Measurements from ENCODE around the gene MCM6. TPM values are rescaled to one million over a fixed set of nuclear protein-coding genes. Genes with fewer than 3 reads are reported as not detected.

MCM6 gene
- polyA plus RNA-seq, 1 donor from 2014 or later, result 7.0 TPM

DNA sequence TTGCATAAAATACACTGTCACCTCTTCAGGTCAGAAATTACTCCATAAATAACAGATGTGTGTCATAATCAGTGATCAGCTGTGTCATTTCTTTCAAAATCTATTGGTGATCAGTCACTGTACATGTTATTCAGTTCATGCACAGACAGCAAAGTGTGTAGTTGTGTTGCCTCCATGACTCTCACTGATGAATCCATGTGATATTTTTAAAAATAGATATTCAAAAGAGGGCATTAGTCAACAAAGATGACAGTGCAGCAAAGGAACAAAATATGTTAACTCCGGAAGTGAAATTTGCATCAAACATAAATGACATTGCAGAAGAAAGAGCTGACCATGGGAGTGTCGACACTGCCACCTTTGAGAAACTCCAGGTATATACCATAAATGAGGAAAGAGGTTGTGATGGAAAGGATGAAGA, 17.1 kb upstream of the MCM6 start:
- H3F3A ChIP-seq (ENCODE audit: insufficient read depth, low read length, poor library complexity, severe bottlenecking), result no peaks in the 10 kb centered on the region
- H3K4me3 ChIP-seq (ENCODE audit: low read length), result no peak overlapping the region
- H3K79me2 ChIP-seq (replicated peaks; ENCODE audit: insufficient read depth, low read length), result no peaks in the 10 kb centered on the region

DNA sequence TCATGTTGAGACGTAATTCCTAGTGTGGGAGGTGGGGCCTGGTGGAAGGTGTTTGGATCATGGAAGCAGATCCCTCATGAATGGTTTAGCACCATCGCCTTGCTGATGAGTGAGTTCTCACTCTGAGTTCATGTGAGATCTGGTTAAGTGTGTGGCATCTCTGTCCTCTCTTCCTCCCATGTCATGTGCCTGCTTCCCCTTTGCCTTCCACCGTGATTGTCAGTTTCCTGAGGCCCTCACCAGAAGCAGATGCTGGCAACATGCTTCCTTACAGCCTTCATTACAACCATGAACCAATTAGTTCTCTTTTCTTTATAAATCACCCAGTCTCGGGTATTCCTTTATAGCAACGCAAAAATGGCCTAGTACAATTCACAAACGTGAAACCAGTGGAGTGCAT, 14.6 kb upstream of the MCM6 start:
- no peak overlapping the region for H3K4me2 ChIP-seq (ENCODE audit: low read length)
- H3K9me3 ChIP-seq (ENCODE audit: low read length), result no peaks in the 10 kb centered on the region
- no peak overlapping the region for H3K4me3 ChIP-seq (ENCODE audit: low read length)
- TF ChIP-seq, protein P1, sequence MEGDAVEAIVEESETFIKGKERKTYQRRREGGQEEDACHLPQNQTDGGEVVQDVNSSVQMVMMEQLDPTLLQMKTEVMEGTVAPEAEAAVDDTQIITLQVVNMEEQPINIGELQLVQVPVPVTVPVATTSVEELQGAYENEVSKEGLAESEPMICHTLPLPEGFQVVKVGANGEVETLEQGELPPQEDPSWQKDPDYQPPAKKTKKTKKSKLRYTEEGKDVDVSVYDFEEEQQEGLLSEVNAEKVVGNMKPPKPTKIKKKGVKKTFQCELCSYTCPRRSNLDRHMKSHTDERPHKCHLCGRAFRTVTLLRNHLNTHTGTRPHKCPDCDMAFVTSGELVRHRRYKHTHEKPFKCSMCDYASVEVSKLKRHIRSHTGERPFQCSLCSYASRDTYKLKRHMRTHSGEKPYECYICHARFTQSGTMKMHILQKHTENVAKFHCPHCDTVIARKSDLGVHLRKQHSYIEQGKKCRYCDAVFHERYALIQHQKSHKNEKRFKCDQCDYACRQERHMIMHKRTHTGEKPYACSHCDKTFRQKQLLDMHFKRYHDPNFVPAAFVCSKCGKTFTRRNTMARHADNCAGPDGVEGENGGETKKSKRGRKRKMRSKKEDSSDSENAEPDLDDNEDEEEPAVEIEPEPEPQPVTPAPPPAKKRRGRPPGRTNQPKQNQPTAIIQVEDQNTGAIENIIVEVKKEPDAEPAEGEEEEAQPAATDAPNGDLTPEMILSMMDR (IDR thresholded peaks at IDR 0.05; ENCODE audit: poor library complexity, severe bottlenecking), result no peak
- no peak for TF ChIP-seq TAF1 (IDR thresholded peaks at IDR 0.05; ENCODE audit: low read depth)
- no peak for TF ChIP-seq EP300 (conservative IDR thresholded peaks at IDR 0.05; ENCODE audit: poor library complexity, severe bottlenecking)
- no peak for TF ChIP-seq SMC3 (conservative IDR thresholded peaks at IDR 0.05; ENCODE audit: poor library complexity)
- no peak for TF ChIP-seq EZH2 (IDR thresholded peaks at IDR 0.05; ENCODE audit: borderline replicate concordance, insufficient read depth, low read length, poor library complexity, severe bottlenecking)
- TF ChIP-seq MXI1 (conservative IDR thresholded peaks at IDR 0.05; ENCODE audit: poor library complexity, severe bottlenecking), result no peak
- TF ChIP-seq RAD21 (conservative IDR thresholded peaks at IDR 0.05), result no peak
- TF ChIP-seq, protein P2, sequence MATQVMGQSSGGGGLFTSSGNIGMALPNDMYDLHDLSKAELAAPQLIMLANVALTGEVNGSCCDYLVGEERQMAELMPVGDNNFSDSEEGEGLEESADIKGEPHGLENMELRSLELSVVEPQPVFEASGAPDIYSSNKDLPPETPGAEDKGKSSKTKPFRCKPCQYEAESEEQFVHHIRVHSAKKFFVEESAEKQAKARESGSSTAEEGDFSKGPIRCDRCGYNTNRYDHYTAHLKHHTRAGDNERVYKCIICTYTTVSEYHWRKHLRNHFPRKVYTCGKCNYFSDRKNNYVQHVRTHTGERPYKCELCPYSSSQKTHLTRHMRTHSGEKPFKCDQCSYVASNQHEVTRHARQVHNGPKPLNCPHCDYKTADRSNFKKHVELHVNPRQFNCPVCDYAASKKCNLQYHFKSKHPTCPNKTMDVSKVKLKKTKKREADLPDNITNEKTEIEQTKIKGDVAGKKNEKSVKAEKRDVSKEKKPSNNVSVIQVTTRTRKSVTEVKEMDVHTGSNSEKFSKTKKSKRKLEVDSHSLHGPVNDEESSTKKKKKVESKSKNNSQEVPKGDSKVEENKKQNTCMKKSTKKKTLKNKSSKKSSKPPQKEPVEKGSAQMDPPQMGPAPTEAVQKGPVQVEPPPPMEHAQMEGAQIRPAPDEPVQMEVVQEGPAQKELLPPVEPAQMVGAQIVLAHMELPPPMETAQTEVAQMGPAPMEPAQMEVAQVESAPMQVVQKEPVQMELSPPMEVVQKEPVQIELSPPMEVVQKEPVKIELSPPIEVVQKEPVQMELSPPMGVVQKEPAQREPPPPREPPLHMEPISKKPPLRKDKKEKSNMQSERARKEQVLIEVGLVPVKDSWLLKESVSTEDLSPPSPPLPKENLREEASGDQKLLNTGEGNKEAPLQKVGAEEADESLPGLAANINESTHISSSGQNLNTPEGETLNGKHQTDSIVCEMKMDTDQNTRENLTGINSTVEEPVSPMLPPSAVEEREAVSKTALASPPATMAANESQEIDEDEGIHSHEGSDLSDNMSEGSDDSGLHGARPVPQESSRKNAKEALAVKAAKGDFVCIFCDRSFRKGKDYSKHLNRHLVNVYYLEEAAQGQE (IDR thresholded peaks at IDR 0.05; ENCODE audit: borderline replicate concordance), result no peak
- TF ChIP-seq POLR2AphosphoS5 (IDR thresholded peaks at IDR 0.05), result no peak
- H3F3A ChIP-seq (ENCODE audit: insufficient read depth, low read length, poor library complexity, severe bottlenecking), result no peaks in the 10 kb centered on the region
- H3K9me2 ChIP-seq (ENCODE audit: insufficient read depth, low read length), result no peaks in the 10 kb centered on the region
- no peak overlapping the region for H3K27ac ChIP-seq (ENCODE audit: low read length)
- H3K79me2 ChIP-seq (replicated peaks; ENCODE audit: insufficient read depth, low read length), result no peaks in the 10 kb centered on the region
- no peak overlapping the region for H2AFZ ChIP-seq (ENCODE audit: low read depth, low read length)
- H3K9ac ChIP-seq (ENCODE audit: low read length), result no peak overlapping the region
- no peaks in the 10 kb centered on the region for H3K27me3 ChIP-seq (ENCODE audit: insufficient read depth, low read depth, low read length)
- H3K36me3 ChIP-seq (ENCODE audit: insufficient read depth, low read length), result no peaks in the 10 kb centered on the region
- no peaks in the 10 kb centered on the region for H4K20me1 ChIP-seq (ENCODE audit: insufficient read depth)

More for the DNA sequence above, 17.1 kb upstream of the MCM6 start:
- Histone ChIP-seq H2AFZ (ENCODE audit: low read depth, low read length) (no peak overlapping the region), H3K36me3 (ENCODE audit: insufficient read depth, low read length) (no peaks in the 10 kb centered on the region), H3K27me3 (ENCODE audit: insufficient read depth, low read depth, low read length) (no peaks in the 10 kb centered on the region), H3K27ac (ENCODE audit: low read length) (no peak overlapping the region), H3K9me3 (ENCODE audit: low read length) (no peaks in the 10 kb centered on the region), H4K20me1 (ENCODE audit: insufficient read depth) (no peaks in the 10 kb centered on the region), H3K9ac (ENCODE audit: low read length) (no peak overlapping the region), H3K4me2 (ENCODE audit: low read length) (no peak overlapping the region), H3K9me2 (ENCODE audit: insufficient read depth, low read length) (no peaks in the 10 kb centered on the region)
- TF ChIP-seq, protein P2 (IDR thresholded peaks at IDR 0.05; ENCODE audit: borderline replicate concordance), result no peak
- TF ChIP-seq EP300 (conservative IDR thresholded peaks at IDR 0.05; ENCODE audit: poor library complexity, severe bottlenecking) (no peak), MXI1 (conservative IDR thresholded peaks at IDR 0.05; ENCODE audit: poor library complexity, severe bottlenecking) (no peak), SMC3 (conservative IDR thresholded peaks at IDR 0.05; ENCODE audit: poor library complexity) (no peak), TAF1 (IDR thresholded peaks at IDR 0.05; ENCODE audit: low read depth) (no peak), RAD21 (conservative IDR thresholded peaks at IDR 0.05) (no peak), EZH2 (IDR thresholded peaks at IDR 0.05; ENCODE audit: borderline replicate concordance, insufficient read depth, low read length, poor library complexity, severe bottlenecking) (no peak), POLR2AphosphoS5 (IDR thresholded peaks at IDR 0.05) (no peak)
- TF ChIP-seq, protein P1 (IDR thresholded peaks at IDR 0.05; ENCODE audit: poor library complexity, severe bottlenecking), result no peak
